Right lobe of liver (tissue), 4 donors: ENCODE results near the gene CENPP.

Experiments
- CTCF ChIP-seq, 4 donors: fragments of 200-600 bp in 3 of 4; fragments of 450-650 bp in 1 of 4; IDR thresholded peaks; one replicate each; pipeline versions ENCODE4 v1.5.1 to v1.8.0; 2016 to 2022; ENCODE audit warnings: antibody characterized with exemption in 4 of 4, mild to moderate bottlenecking in 2 of 4
- POLR2A ChIP-seq: fragments of 450-650 bp; IDR thresholded peaks from one replicate; pipeline ENCODE4 v1.6.1; 2017; ENCODE audit warnings: antibody characterized with exemption, mild to moderate bottlenecking
- donor health status: DM: no; HTN: no; CAD: no.
- donor health status: DM: no; HTN: no; CAD: no.
- donor health status: DM: no; HTN: yes; CAD: no.

DNA sequence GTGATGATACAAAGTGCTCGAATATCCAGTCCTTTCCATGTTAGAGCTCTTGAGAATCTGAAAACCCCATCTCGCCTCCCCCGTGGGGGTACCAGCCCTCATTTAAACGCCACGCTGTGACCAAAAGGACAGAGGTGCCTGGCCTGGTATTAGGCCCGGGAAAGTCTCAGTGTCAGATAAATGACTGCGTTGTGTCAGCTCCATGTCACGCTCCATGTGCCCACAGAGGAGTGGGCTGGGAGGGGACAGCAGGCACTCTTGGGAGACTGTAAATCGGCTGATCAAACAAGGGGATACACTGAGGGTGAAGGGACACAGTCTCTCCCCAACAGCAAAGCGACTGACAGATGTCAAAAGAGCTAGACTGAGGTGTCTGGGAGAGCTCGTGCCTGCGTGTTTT, 275.7 kb downstream of the CENPP start:
- TF ChIP-seq POLR2A (no peak), CTCF (IDR thresholded peaks at IDR 0.05) (no peak)
